ENCODE measurements around the gene WDR37.

GRCh38 chr10:1166101-1166827, 110.1 kb downstream of the WDR37 start:
- TF ChIP-seq CTCF (IDR thresholded peaks at IDR 0.05; ENCODE audit: low read depth, low read length, poor library complexity, severe bottlenecking) (no peak), EZH2phosphoT487 (IDR thresholded peaks at IDR 0.05; ENCODE audit: borderline replicate concordance, low read length) (no peak)

All from DOHH2 (cell line).